Suprapubic skin (tissue), 3 donors: ENCODE data around the gene APC.

Source experiments
- EP300 ChIP-seq: sonication (generic); formaldehyde crosslinking; IDR thresholded peaks from one replicate; pipeline ENCODE4 v1.6.1; 2017; ENCODE audit warnings: antibody characterized with exemption
- POLR2A ChIP-seq, 2 donors: fragments of 450-650 bp; IDR thresholded peaks; one replicate each; pipeline ENCODE4 v1.6.1; 2017; ENCODE audit warnings: antibody characterized with exemption in 2 of 2, mild to moderate bottlenecking in 2 of 2, moderate library complexity in 2 of 2
- TF ChIP-seq, protein P1 (sequence below), 2 donors: fragments of 200-600 bp in 1 of 2; fragments of 450-650 bp in 1 of 2; sonication (generic) in 1 of 2; IDR thresholded peaks; one replicate each; pipeline ENCODE4 v1.5.1; 2016 to 2019; ENCODE audit warnings: antibody characterized with exemption in 2 of 2, mild to moderate bottlenecking in 1 of 2, moderate library complexity in 1 of 2

DNA sequence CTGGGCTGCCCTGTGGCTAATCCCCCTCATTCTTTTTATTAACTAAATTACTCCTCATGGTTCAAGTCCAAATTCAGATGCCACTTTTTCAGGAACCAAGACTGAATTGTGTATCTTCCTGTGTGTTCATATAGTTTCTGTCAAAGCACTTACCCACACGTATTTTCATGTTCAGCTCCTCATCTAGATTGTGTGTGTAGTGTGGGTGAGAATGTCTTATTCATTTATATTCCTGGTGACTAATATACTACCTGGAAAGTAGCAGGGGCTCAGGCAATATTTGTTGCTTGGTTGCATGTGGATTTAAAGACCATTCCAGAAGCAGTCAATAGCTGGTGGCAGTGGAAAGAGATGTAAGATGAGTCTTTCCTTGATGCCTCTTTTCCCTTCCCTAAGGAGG is 74.9 kb downstream of the APC start:
- TF ChIP-seq, protein P1, sequence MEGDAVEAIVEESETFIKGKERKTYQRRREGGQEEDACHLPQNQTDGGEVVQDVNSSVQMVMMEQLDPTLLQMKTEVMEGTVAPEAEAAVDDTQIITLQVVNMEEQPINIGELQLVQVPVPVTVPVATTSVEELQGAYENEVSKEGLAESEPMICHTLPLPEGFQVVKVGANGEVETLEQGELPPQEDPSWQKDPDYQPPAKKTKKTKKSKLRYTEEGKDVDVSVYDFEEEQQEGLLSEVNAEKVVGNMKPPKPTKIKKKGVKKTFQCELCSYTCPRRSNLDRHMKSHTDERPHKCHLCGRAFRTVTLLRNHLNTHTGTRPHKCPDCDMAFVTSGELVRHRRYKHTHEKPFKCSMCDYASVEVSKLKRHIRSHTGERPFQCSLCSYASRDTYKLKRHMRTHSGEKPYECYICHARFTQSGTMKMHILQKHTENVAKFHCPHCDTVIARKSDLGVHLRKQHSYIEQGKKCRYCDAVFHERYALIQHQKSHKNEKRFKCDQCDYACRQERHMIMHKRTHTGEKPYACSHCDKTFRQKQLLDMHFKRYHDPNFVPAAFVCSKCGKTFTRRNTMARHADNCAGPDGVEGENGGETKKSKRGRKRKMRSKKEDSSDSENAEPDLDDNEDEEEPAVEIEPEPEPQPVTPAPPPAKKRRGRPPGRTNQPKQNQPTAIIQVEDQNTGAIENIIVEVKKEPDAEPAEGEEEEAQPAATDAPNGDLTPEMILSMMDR (IDR thresholded peaks at IDR 0.05) = no peak
- TF ChIP-seq EP300 = no peak
- TF ChIP-seq POLR2A (IDR thresholded peaks at IDR 0.05) = no peak
